K562 (cell line): Measurements from ENCODE around the gene FGF14.

Experiments
- CBX2 ChIP-seq: fragments of 200-600 bp; sonication (generic); IDR thresholded peaks from one replicate; pipeline ENCODE4 v1.6.1; 2012; ENCODE audit warnings: mild to moderate bottlenecking, low read length, inconsistent platforms; ENCODE audit not compliant: insufficient read depth, poor library complexity, severe bottlenecking
- ESRRA ChIP-seq: fragments of 450-650 bp; IDR thresholded peaks from 2 replicates; pipeline ENCODE4 v1.6.1; 2014; ENCODE audit warnings: low read depth, mild to moderate bottlenecking, moderate library complexity, borderline replicate concordance
- EZH2 ChIP-seq: IDR thresholded peaks from 2 replicates; pipeline ENCODE4 v1.6.1; 2012; ENCODE audit warnings: low read depth, mild to moderate bottlenecking, inconsistent platforms, low read length, borderline replicate concordance
- HDAC2 ChIP-seq: fragments of 450-650 bp; IDR thresholded peaks from 2 replicates; pipeline ENCODE4 v1.6.1; 2016; ENCODE audit warnings: mild to moderate bottlenecking
- NFIX ChIP-seq: fragments of 250-450 bp; sonication (Bioruptor Pico); IDR thresholded peaks from 2 replicates; pipeline ENCODE4 v1.4.0; 2020; ENCODE audit warnings: low read depth, mild to moderate bottlenecking, moderate library complexity
- POLR2A ChIP-seq: fragments of 450-650 bp; conservative IDR thresholded peaks from 2 replicates; pipeline ENCODE4 v1.6.1; 2016
- SIX5 ChIP-seq, 2 experiments: IDR thresholded peaks; 2 replicates each; pipeline ENCODE4 v1.6.1; 2011; ENCODE audit warnings: low read length in 2 of 2, borderline replicate concordance in 1 of 2, low read depth in 1 of 2, mild to moderate bottlenecking in 1 of 2, moderate library complexity in 1 of 2; ENCODE audit not compliant: insufficient read depth in 1 of 2
- SP1 ChIP-seq: sonication (generic); formaldehyde crosslinking; IDR thresholded peaks from 2 replicates; pipeline ENCODE4 v1.8.1; 2022; ENCODE audit warnings: mild to moderate bottlenecking, missing genetic modification reagents
- TAF1 ChIP-seq: IDR thresholded peaks from 2 replicates; pipeline ENCODE4 v1.6.1; 2011; ENCODE audit warnings: mild to moderate bottlenecking, low read length, moderate library complexity; ENCODE audit not compliant: insufficient read depth, control insufficient read depth, severe bottlenecking; ENCODE audit errors: extremely low read depth
- TF ChIP-seq, protein P1 (sequence below): fragments of 450-650 bp; formaldehyde crosslinking; IDR thresholded peaks from 2 replicates; pipeline ENCODE4 v1.4.0; 2020; ENCODE audit warnings: mild to moderate bottlenecking, moderate library complexity
- TF ChIP-seq, protein P2 (sequence below), 3 experiments: IDR thresholded peaks in 2 of 3; conservative IDR thresholded peaks in 1 of 3; 2 replicates each; pipeline ENCODE4 v1.5.1; 2011 to 2012; ENCODE audit warnings: low read length in 3 of 3, mild to moderate bottlenecking in 3 of 3, control low read depth in 2 of 3, improper control_type of control experiment in 1 of 3, inconsistent platforms in 1 of 3, low read depth in 1 of 3, mixed read lengths in 1 of 3, moderate library complexity in 1 of 3; ENCODE audit not compliant: insufficient read depth in 2 of 3

DNA sequence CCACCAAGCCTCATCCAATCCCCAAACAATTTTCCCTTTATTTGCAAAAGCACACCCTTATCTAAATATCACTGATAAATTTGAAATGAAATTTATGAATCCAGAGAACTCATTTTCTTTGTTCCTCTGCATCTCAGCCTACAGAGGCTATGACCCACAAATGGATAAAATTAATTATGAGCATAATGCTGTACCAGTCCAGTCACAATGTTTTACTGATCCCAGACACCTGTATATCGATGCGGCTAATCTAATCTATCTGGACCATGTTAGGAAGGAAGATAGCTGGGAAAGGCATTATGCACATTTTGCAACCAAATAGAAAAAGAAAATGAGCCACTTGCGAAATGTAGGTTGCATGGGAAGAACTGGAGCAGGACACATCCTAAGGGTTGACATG is 150.0 kb downstream of the FGF14 start:
- TF ChIP-seq ESRRA, result no peak
- TF ChIP-seq EZH2, result no peak
- no peak for TF ChIP-seq CBX2
- no peak for TF ChIP-seq SIX5 (IDR thresholded peaks at IDR 0.05; ENCODE audit: borderline replicate concordance in 1 of 2, insufficient read depth in 1 of 2, low read depth in 1 of 2, low read length in 2 of 2)
- no peak for TF ChIP-seq SP1 (CRISPR knock-in tag)
- TF ChIP-seq, protein P1, sequence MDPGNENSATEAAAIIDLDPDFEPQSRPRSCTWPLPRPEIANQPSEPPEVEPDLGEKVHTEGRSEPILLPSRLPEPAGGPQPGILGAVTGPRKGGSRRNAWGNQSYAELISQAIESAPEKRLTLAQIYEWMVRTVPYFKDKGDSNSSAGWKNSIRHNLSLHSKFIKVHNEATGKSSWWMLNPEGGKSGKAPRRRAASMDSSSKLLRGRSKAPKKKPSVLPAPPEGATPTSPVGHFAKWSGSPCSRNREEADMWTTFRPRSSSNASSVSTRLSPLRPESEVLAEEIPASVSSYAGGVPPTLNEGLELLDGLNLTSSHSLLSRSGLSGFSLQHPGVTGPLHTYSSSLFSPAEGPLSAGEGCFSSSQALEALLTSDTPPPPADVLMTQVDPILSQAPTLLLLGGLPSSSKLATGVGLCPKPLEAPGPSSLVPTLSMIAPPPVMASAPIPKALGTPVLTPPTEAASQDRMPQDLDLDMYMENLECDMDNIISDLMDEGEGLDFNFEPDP (CRISPR knock-in tag), result no peak
- TF ChIP-seq, protein P2, sequence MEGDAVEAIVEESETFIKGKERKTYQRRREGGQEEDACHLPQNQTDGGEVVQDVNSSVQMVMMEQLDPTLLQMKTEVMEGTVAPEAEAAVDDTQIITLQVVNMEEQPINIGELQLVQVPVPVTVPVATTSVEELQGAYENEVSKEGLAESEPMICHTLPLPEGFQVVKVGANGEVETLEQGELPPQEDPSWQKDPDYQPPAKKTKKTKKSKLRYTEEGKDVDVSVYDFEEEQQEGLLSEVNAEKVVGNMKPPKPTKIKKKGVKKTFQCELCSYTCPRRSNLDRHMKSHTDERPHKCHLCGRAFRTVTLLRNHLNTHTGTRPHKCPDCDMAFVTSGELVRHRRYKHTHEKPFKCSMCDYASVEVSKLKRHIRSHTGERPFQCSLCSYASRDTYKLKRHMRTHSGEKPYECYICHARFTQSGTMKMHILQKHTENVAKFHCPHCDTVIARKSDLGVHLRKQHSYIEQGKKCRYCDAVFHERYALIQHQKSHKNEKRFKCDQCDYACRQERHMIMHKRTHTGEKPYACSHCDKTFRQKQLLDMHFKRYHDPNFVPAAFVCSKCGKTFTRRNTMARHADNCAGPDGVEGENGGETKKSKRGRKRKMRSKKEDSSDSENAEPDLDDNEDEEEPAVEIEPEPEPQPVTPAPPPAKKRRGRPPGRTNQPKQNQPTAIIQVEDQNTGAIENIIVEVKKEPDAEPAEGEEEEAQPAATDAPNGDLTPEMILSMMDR (IDR thresholded peaks at IDR 0.05 in 2 of 3, conservative IDR thresholded peaks at IDR 0.05 in 1 of 3; ENCODE audit: insufficient read depth in 2 of 3, low read depth in 1 of 3, low read length in 3 of 3), result no peak
- no peak for TF ChIP-seq POLR2A
- no peak for TF ChIP-seq NFIX (CRISPR knock-in tag)
- TF ChIP-seq HDAC2, result no peak
- no peak for TF ChIP-seq TAF1
